Stimulated activated CD4-positive, alpha-beta T cell treated with anti-CD3 and anti-CD28 coated beads, Interleukin-15, amount 100 ng/mL, for 1 hour (primary cell): Measurements from ENCODE around the gene SARS1.

Experiments used
- DNase-seq, 2 donors: peaks; one replicate each; pipeline ENCODE4 v3.0.0-alpha.2; 2020; ENCODE audit warnings: low read depth in 1 of 2, low spot score in 1 of 2

The SARS1 gene

GRCh38 chr1:109261578-109261977 is 47.9 kb downstream of the SARS1 start:
- no peak for DNase-seq

- DNase-seq: no peak
These were observed 48.7 kb downstream of the SARS1 start for GRCh38 chr1:109262231-109263055.

GRCh38 chr1:109263234-109263596 is 49.5 kb downstream of the SARS1 start:
- DNase-seq: no peak

- DNase-seq: peak; percentile 53 to 77
These were observed 50.1 kb downstream of the SARS1 start for GRCh38 chr1:109263597-109264378.

GRCh38 chr1:109264379-109264755 is 50.6 kb downstream of the SARS1 start:
- no peak for DNase-seq

- no peak for DNase-seq
These were observed 51.3 kb downstream of the SARS1 start for GRCh38 chr1:109265016-109265415.

- DNase-seq: no peak
These were observed 52.1 kb downstream of the SARS1 start for GRCh38 chr1:109265741-109266330.

- DNase-seq: no peak
These were observed 53.2 kb downstream of the SARS1 start for GRCh38 chr1:109266965-109267364.

- no peak for DNase-seq
These were observed 54.1 kb downstream of the SARS1 start for GRCh38 chr1:109267743-109268300.

- DNase-seq: no peak
These were observed 54.9 kb downstream of the SARS1 start for GRCh38 chr1:109268431-109269211.

GRCh38 chr1:109269212-109269980 is 55.7 kb downstream of the SARS1 start:
- no peak for DNase-seq

GRCh38 chr1:109269981-109270622 is 56.4 kb downstream of the SARS1 start:
- no peak for DNase-seq

GRCh38 chr1:109270623-109271317 is 57.1 kb downstream of the SARS1 start:
- DNase-seq: no peak

- DNase-seq: no peak
These were observed 57.7 kb downstream of the SARS1 start for GRCh38 chr1:109271458-109271857.

- DNase-seq: no peak
These were observed 58.5 kb downstream of the SARS1 start for GRCh38 chr1:109272021-109272799.

- no peak for DNase-seq
These were observed 59.3 kb downstream of the SARS1 start for GRCh38 chr1:109272831-109273547.

- DNase-seq: no peak
These were observed 60.0 kb downstream of the SARS1 start for GRCh38 chr1:109273570-109274288.
